D341Med (cell line): Measurements from ENCODE around the gene PGM1.

Experiments used
- DNase-seq: peaks from one replicate; pipeline ENCODE4 v3.0.0; 2012; ENCODE audit warnings: low spot score

The PGM1 gene

DNA sequence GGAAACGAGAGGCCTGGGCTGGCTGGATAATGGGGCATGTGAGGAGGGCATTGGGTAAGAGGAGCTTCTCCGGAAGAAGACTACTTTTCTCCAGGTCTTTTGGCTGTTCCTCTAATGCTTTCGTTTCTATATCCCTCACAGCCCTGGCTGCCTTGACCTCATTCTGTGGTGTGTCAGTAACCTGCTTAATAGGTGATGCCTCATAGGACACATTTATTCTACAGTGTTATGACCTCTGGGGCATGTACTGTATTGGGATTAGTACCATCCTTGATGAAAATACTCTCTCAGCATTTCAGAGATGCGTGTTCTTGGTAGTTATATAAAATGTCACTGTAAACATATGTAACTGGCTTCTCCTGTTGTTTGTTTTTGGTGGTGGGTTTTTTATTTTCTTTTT, 40.1 kb downstream of the PGM1 start:
- no peak for DNase-seq

DNA sequence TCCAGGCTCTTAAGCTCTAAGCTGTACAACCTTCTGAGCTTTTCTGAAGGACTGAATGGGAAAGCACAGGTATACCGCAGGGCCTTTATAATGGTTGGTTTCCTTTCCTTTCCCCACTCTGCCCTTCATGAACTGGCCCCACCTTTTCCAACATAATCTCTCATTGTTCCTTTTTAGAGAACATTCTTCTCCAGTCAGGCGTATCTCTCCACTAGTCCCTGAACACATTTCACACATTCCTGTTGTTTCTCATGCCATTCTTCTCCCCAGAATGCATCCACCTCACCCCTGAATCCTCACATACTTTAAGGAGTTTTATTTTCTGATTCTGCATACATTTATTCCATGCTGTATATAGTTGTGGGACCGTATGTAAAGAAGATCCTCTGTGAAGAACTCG, 41.3 kb downstream of the PGM1 start:
- DNase-seq: no peak

DNA sequence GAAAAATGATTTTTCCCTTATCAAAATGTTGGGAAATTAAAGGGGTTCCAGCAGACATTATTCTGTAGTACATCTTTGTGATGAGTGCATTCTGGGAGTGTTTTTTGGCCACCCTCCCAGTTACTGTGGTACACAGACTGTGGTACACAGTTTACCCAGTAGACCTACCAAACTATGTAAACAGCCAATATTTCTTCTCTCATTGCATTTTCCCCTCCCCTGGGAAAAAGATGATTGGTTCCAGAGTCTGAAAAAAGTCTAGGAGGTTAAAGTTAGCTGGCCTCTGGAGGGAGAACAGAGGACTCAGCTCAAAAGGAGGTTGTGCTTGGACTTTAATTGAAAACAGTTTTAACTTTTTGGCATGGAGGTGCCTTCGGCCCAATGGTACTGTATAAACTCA, 42.5 kb downstream of the PGM1 start:
- DNase-seq: no peak

DNA sequence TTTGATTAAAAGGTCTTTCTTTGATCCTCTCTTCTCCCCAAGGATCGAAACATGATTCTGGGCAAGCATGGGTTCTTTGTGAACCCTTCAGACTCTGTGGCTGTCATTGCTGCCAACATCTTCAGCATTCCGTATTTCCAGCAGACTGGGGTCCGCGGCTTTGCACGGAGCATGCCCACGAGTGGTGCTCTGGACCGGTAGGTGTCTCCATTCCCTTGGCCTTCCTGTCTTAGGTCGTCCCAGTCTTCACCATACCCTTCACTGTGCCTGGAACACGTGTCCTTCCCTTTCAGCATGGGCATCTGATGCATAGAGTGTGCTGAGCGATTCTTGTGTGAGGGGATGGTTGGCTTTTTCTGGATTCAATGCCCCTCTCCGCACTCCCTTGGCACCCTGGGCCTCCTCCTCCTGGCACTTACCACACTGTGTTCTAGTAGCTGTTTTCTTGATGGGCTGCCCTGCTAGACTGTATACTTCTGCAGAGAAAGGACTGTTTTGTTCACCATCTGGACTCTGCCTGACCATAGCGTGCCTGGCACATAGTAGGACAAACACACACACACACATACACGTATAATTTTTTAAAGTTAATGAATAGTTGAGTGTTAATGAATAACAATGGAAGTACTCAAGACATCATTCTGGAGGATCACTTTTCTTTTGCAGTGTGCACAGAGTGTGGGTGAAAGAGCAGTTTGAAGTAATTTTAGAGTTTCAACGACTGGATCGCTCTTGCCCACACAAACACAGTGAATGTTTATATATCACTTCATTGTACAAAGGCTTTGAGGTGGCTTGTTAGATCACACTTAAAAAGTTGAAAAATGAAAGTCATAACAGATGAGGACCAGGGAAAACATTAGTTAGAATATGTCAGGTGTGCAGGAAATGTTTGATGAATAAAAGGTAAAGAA, 43.2 kb downstream of the PGM1 start:
- no peak for DNase-seq

DNA sequence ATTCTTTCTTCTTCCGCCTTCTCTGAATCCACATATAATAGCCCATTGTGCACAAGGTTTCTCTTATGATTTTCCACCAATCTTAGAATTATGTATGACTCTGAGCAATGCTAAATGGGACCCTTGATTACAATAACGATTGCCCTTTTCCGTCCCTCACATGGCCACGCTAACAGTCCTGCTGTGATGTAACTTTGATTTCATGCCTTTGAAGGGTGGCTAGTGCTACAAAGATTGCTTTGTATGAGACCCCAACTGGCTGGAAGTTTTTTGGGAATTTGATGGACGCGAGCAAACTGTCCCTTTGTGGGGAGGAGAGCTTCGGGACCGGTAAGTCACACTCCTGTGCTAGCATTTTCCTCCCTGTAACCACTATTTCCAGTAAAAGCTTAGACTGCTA, 45.3 kb downstream of the PGM1 start:
- no peak for DNase-seq

DNA sequence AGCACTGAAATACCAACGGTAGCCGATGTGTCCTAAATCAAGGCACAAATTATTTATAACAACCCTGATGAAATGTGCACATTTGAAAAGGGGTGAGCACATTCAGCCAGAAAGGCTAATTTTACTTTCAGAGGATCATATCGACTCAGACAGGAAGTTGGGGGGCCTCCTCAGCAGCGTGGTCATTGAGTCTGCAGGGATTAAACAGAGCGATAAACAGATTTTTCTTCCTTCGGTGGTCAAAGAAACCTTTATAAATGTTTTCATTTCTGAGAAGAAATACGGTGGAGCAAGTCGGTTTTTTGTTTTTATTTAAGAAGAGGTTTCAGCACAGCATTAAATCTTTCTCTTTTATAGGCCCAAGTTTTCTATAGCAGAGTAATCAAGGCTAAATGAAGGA, 45.7 kb downstream of the PGM1 start:
- no peak for DNase-seq

DNA sequence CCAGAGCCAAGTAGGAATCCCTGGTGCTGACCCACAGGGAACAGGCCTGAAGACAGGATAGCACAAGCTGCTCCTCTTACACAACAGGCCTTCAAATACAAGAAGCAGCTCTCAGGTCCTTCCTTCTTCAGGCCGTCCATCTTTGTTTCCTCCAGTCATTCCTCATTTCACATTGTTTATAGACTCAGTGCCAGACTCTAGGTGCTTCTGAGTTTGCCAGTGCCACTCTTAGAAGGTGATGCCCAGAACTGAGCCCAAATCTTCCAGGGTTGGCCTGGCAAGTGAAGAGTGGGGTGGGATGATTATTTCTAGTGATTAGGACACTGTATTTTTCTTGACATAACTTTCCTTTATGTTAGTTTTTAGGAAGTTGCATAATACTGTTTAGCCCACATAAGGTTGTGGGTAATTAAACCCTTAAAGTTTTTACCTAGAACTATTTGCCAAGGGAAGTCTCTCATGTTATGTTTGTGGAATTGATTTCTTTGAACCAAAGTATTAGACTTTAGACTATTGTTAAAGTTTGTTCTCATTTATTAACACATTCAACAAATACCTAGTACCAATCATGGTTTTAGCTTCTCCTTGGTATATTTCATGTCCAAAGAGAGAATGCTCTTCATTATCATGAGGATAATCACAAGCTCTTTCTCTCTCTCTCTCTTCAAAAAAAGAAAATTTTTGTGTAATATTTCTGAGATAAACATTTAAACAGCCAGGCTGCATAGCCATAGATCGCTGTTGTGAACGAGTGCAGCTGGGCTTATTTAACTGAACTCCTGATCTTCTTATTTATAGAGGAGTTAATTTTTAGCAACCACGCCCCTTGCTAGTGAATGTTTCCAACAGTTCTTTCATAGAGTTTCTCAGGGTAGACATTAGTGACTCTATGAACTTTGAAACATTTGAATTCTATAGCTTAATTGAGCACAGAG, 47.7 kb downstream of the PGM1 start:
- DNase-seq: no peak

DNA sequence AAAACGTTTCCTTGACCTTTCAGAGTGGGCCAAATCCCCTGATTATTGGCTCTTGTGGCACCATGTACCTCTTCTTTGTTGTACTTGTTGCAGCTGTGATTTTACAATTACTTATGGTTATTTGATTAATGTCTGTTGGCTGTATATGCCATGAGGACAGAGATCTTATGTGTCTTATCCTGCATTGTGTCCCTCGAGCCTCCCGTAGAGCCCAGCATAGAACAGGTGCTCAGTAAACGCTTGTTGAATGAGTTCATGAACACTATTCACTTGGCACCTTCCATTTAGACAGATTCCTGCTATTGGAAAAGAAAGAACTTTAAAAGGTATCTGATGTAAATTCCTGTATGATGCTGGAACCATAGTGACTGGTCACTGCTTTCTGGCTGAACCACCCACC, 48.4 kb downstream of the PGM1 start:
- DNase-seq: no peak

DNA sequence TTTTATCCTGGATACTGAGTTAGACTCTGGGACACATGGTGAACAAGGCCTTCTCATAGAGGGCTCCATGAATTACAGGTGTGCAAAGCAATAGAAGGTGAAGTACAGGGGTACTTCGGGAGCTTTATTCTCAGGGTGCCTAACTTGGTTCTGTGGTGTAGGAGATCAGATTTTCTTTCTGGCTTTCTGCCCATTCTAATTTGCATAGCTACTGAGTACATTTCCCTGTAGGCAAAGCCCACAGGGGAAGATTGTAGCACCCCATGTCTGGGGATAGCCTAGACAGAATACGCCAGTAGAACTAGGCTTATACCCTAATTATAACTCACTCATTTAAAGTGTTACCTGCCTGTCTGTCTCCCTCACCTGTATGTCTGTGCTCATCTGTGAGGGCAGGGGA, 49.7 kb downstream of the PGM1 start:
- no peak for DNase-seq

DNA sequence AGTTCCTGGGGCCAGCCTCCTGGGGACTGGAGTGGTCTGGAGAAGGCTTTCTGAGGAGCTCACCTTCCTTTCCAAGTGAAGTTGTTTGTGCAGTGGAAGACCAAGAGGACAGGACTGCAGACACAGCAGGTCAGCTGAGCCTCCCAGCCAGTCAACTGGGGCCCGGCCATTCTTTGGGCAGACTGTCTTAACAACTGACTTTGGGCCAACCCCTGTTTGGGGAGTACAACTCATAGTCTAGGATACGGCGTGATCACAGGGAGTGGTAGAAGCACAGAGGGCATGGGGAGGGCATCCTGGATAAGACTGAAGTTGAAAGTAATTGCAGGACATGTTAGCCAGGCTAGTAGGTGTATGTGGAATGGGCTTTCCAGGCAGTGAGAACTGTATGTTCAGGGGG, 50.3 kb downstream of the PGM1 start:
- DNase-seq: no peak

DNA sequence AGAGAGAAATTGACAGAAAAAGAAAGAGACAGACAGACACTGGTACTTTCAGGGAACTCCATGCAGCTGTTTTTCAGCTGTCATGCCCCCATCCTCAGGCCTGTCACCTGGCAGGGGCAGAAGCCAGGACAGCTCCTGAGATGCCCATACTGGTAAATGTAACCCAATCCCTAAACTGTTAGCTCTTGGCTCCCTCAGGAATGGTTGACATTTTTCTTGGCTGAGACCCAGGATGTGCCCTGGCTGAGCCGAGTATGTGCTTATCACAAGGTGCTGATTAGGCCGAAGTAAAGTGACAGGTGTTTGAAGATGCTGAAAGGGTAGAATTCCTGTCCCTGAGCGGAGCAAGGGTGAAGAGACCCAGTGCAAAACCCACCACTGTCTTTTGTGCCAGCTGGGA, 50.7 kb downstream of the PGM1 start:
- DNase-seq: no peak

DNA sequence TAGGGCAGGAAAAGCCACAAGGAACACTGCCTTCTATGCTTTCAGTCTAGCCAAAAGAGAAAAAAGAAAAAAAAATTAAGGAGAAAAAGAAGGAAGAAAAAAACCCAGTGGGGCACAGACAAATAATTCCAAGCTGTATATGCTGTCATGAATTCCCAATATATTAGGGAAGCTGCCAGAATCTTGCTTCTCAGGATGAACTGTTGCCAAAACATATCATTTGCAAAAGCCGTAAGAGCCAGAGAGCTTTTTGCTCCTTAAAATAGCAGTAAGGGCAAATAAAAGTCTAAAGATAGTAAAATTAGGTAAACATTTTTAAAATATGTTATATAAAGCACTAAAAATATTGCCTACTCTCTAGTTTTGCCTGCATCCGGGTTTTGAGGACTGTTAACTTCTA, 52.1 kb downstream of the PGM1 start:
- DNase-seq: no peak

DNA sequence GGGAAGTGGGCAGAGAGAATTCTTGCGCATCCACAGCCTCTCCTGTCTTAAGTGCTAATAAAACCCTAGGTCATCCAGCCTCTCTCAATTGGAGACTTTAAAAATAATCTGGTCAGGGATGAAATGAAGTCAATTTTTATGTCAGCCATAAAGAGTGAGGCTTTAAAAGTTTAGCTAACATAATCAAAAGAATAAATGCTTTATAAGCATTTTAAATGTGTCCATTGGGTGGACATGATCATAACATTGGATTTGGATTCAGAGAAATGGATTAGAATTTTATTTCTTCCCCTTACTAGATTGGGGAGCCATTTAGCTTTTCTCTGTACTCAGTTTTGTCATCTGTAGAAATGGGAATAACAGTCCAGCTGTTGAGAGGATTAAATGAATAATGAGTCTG, 55.5 kb downstream of the PGM1 start:
- DNase-seq: no peak

DNA sequence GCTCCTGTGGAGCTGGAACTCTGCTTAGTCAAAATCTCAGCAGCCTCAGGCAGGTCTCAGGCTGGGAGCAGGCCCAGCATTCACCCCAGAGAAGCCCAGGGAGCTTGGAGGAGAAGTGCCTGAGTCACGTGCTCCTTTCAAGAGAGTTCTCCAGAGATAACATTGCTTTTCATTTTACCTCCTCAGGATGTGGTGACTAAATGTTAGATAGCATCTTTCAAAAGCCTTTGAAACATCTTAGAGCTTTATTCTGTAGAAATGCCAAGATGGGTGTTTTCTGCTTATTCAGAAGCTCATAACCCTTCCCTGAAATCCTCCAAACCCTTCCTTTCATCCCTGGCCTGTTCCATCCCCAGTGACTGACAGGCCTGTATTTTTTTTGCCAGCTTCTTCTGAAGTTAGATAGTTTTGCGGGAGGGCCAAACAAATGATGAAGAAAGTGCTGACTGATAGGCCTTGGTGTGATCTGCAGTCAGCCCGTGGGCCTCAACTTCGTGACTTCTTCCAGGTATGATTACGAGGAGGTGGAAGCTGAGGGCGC, 58.0 kb downstream of the PGM1 start:
- no peak for DNase-seq

DNA sequence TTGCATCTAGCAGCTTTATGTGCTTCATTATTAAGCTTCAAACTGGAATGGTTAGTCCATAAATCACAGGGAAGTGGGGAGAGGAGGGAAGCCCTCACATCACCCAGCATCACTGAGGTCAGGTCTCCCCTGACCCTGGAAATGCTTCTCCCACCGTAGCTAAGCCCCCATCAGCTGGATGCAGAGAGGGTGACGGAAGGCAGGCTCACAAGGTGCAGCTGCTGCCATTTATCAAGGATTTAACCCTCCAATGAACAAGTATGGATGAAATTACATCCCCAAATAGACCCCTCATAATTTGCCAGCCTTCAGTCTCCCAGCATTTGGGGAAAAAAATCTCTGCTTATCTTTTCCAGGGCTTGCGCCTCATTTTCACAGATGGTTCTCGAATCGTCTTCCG, 60.8 kb downstream of the PGM1 start:
- no peak for DNase-seq

DNA sequence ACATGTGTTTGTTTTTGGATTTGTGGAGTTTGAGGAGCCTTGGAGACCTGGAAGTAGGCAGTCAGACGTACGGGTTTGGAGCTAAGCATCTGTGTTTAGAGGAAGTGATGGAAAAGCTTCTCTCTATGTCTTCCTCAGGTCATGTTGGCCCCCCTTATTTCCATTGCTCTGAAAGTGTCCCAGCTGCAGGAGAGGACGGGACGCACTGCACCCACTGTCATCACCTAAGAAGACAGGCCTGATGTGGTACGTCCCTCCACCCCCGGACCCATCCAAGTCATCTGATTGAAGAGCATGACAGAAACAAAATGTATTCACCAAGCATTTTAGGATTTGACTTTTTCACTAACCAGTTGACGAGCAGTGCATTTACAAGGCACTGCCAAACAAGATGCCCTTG, 66.2 kb downstream of the PGM1 start:
- no peak for DNase-seq

DNA sequence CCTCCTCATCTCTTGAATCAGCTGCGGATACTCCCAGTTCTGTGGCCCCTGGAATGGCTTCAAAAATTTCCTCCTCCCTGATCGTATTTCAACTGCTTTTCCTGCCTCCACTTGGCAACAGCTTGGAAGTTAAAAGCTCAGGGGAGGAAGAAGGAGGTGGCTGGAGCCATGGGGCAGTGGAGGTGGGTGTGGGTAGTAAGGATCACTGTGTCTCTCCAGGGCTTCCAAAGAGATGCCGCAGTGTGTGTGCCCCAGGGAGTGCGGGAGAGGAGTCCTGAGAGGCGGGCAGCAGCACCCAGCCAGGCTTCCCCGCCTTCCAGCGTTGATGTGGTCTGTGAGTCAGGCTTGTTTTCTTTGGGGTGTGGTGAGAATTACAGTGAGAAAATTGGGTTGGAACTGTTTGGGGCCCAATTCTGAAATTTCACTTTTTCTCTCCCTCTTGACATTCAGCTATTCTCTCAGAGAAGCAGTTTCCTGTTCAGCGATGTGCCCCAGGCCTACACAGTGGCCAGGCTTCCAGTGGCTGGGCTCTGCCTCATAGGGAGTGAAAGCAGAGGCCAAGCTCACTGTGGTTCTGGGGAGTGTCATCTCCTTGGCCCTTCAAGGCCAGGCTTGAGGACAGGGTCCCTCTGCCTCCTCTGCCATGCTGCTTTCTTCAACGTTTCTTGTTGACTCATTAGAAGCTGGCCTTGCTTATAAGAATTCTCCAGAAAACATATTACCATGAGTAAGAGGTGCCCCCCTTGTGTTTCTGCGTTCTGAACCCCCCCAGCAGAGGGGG, 69.0 kb downstream of the PGM1 start:
- DNase-seq: no peak

DNA sequence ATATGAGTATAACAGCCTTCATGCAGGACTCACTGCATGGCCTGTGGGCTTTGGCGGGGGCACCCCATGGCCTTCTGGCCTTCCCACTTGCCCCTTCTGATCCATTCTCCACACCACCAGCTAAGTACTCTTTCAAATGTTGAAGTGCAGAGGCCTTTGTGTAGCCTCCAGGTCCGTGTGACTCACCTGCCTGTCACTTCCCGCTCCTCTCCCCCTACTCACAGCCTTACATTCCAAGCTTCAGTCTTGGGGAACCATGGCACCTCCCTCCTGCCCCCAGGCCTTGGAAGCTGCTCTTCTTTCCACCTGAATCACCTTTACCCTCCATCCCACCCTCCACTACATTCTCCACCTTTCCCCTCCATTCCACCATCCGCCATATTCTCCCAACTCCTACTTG, 69.6 kb downstream of the PGM1 start:
- no peak for DNase-seq

DNA sequence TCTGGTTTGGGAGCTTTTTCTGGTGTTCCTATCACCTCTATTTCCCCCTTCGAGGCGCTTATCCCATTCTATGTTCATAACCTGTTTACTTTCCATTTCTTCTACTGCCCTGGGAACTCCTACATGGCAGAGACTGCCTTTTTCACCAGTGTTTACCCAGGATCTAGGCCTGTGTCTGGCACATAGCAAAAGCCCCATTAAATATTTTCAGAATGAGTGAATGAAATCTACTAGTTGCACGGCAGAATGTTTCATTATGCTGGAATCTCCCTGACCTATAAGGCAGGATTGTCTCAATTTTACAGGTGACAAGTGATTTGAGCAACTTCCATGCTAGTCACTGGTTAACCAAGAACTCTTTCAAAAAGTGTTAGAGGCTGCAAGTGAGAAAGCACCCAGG, 70.1 kb downstream of the PGM1 start:
- no peak for DNase-seq

DNA sequence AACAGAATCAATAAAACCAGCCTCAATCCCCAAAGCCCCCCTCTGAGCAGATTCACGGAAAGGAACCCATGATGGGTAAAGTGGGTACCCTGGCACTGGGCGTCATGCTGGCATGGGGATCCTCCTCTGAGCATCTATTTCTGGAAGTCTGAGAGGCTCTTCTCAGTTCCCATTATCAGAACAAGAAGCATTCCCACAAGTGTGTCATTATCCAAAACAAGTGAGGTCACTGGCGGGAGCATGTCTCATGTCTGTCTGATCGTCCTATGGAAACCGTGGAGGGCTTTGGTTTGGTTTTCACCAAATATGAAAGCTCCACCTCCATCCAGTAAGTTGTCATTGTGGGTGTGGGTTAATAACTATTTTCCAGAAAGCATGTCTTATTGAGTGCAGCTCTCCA, 70.7 kb downstream of the PGM1 start:
- no peak for DNase-seq

DNA sequence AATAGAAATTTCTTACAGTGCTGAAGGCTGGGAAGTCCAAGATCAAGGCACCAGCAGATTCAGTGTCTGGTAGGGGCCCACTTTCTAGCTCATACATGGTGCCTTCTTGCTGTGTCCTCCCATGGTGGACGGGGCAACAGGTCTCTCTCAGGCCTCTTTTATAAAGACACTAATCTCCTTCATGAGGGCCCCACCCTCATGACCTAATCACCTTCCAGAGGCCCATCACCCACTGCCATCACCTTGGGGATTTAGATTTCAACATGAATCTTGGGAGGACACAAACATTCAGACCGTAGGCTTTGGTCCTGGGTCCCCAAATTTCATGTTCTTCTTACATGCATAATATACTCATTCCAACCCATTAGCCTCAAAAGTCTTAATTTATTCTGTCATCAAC, 71.5 kb downstream of the PGM1 start:
- DNase-seq: no peak

DNA sequence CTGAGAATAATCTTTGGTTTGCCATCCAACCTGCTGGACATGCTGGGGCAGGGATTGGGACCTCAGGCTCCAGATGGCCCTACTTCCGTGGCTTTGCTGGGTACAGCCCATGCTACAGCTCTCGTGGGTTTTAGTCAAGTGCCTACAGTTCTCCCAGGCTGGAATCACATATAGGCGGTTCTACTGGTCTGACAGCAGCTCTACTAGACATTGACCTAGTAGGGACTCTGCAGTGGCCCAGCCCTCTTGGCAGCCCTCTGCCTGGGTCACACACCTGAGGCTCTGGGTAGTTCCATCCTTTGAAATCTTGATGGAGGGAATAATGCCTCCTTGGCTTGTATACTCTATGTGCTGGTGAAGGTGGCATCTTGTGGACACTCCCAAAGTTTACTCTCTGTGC, 72.2 kb downstream of the PGM1 start:
- no peak for DNase-seq
